GM06990 (cell line): ENCODE results near the gene PCDHB4.
"Not testable (repeated sequence)": the region's sequence is repeated elsewhere in the genome, so short reads cannot be mapped to it uniquely, and the experiment has no call there.

Source experiments
- DNase-seq: peaks from one replicate; pipeline ENCODE4 v3.0.0-alpha.2; 2011; ENCODE audit not compliant: insufficient read length; ENCODE audit errors: extremely low read depth
- H3K27me3 ChIP-seq: replicated peaks from 2 replicates; pipeline ENCODE4 v1.6.0; 2011; ENCODE audit warnings: low read length; ENCODE audit not compliant: control insufficient read depth, insufficient read depth
- H3K36me3 ChIP-seq: 2 replicates; pipeline ENCODE4 v1.5.1; 2011; ENCODE audit warnings: low read length; ENCODE audit not compliant: control insufficient read depth, insufficient read depth
- H3K4me3 ChIP-seq: replicated peaks from 2 replicates; pipeline ENCODE4 v1.5.1; 2011; ENCODE audit warnings: low read depth, mild to moderate bottlenecking, control low read depth, low read length
- TF ChIP-seq, protein P1 (sequence below): IDR thresholded peaks from 2 replicates; pipeline ENCODE4 v1.5.1; 2011; ENCODE audit warnings: low read length, control low read depth, mild to moderate bottlenecking, inconsistent platforms; ENCODE audit not compliant: insufficient read depth, poor library complexity, severe bottlenecking

Gene PCDHB4

DNA sequence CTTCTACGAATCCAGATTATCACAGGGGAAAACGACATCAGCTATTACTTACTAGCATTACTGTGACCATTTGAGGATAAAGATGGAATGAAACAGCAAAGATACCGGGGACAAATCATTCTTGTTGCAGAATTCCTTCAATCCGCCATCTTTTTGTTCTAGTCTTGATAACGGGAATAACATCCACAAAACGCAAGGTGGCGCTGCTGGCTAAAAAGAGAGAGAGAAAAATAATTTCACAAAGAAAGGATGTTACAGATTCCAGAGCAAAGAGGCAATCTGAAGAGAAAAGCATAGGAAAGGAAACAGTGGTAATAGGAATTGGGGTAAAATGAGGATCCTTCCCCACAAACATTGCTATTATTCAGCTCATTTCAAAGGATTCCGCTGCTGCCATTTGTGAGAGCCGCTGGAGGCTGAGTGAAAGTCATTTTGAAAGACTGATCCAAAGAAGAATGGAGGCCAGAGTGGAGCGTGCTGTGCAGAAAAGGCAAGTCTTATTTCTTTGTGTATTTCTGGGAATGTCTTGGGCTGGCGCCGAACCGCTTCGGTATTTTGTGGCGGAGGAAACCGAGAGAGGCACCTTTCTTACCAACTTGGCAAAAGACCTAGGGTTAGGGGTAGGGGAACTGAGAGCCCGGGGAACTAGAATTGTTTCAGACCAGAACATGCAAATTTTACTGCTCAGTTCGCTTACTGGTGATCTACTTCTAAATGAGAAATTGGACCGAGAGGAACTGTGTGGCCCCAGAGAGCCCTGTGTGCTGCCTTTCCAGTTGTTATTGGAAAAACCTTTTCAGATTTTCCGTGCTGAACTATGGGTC, 51.0 kb downstream of the PCDHB4 start, which contains the start of gene PCDHB7:
TSS of gene PCDHB7 (plus strand) at position 264 of the 824 bp plus-strand sequence. CDS start at position 456, 192 bp downstream.
- Histone ChIP-seq H3K4me3 (no peak within 1 kb of the TSS), H3K36me3 (no peaks in the 10 kb centered on the region), H3K27me3 (no peaks in the 10 kb centered on the region)
- TF ChIP-seq, protein P1, sequence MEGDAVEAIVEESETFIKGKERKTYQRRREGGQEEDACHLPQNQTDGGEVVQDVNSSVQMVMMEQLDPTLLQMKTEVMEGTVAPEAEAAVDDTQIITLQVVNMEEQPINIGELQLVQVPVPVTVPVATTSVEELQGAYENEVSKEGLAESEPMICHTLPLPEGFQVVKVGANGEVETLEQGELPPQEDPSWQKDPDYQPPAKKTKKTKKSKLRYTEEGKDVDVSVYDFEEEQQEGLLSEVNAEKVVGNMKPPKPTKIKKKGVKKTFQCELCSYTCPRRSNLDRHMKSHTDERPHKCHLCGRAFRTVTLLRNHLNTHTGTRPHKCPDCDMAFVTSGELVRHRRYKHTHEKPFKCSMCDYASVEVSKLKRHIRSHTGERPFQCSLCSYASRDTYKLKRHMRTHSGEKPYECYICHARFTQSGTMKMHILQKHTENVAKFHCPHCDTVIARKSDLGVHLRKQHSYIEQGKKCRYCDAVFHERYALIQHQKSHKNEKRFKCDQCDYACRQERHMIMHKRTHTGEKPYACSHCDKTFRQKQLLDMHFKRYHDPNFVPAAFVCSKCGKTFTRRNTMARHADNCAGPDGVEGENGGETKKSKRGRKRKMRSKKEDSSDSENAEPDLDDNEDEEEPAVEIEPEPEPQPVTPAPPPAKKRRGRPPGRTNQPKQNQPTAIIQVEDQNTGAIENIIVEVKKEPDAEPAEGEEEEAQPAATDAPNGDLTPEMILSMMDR = no peak
- no peak for DNase-seq

DNA sequence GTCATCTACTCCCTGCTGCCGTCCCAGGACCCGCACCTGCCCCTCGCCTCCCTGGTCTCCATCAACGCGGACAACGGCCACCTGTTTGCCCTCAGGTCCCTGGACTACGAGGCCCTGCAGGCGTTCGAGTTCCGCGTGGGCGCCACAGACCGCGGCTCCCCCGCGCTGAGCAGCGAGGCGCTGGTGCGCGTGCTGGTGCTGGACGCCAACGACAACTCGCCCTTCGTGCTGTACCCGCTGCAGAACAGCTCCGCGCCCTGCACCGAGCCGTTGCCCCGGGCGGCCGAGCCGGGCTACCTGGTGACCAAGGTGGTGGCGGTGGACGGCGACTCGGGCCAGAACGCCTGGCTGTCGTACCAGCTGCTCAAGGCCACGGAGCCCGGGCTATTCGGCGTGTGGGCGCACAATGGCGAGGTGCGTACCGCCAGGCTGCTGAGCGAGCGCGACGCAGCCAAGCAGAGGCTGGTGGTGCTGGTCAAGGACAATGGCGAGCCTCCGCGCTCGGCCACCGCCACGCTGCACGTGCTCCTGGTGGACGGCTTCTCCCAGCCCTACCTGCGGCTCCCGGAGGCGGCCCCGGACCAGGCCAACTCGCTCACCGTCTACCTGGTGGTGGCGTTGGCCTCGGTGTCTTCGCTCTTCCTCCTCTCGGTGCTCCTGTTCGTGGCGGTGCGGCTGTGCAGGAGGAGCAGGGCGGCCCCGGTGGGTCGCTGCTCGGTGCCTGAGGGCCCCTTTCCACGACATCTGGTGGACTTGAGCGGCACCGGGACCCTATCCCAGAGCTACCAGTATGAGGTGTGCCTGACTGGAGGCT, 52.9 kb downstream of the PCDHB4 start:
- not testable (repeated sequence) for DNase-seq, H3K4me3 ChIP-seq, H3K27me3 ChIP-seq, H3K36me3 ChIP-seq
